Stimulated activated effector memory CD8-positive, alpha-beta T cell treated with anti-CD3 and anti-CD28 coated beads, Interleukin-12 subunit alpha, Interleukin-12 subunit beta, amount 100 ng/mL, for 72 hours (primary cell): ENCODE measurements around the gene TTLL7.

Source experiments
- ATAC-seq: fragments of 150-1000 bp; cut with Tn5 transposase; 2 replicates; pipeline ENCODE4 v1.10.0; 2021
- DNase-seq, 2 donors: peaks; one replicate each; pipeline ENCODE4 v3.0.0; 2021 to 2022; ENCODE audit warnings: low spot score in 2 of 2
- H3K27ac Mint-ChIP-seq: one replicate; pipeline ENCODE4 v1.8.0; 2022; ENCODE audit warnings: mild to moderate bottlenecking, mixed read lengths
- H3K36me3 Mint-ChIP-seq: one replicate; pipeline ENCODE4 v1.8.0; 2022; ENCODE audit warnings: mild to moderate bottlenecking, mixed read lengths
- H3K4me1 Mint-ChIP-seq: one replicate; pipeline ENCODE4 v1.8.0; 2022; ENCODE audit warnings: mixed read lengths
- H3K4me3 Mint-ChIP-seq: one replicate; pipeline ENCODE4 v1.8.0; 2022; ENCODE audit warnings: mild to moderate bottlenecking, mixed read lengths
- H3K9me3 Mint-ChIP-seq: one replicate; pipeline ENCODE4 v1.8.0; 2022; ENCODE audit warnings: mixed read lengths

The TTLL7 gene

GRCh38 chr1:83896299-83896698 lies 102.6 kb downstream of the TTLL7 start:
- H3K4me3 Mint-ChIP-seq: no peak overlapping the region
- no peaks in the 10 kb centered on the region for H3K4me1 Mint-ChIP-seq
- no peak overlapping the region for H3K27ac Mint-ChIP-seq
- DNase-seq (no peak), ATAC-seq (no peak)
- no peaks in the 10 kb centered on the region for H3K9me3 Mint-ChIP-seq
- H3K36me3 Mint-ChIP-seq: no peaks in the 10 kb centered on the region

GRCh38 chr1:83889707-83890106 lies 109.2 kb downstream of the TTLL7 start:
- no peak for DNase-seq
- Mint-ChIP-seq H3K36me3 (no peaks in the 10 kb centered on the region), H3K4me1 (no peaks in the 10 kb centered on the region), H3K9me3 (peaks cover 4% of the 10 kb centered on the region), H3K4me3 (no peak overlapping the region), H3K27ac (no peak overlapping the region)
- ATAC-seq: no peak

- no peak for DNase-seq
- no peaks in the 10 kb centered on the region for H3K36me3 Mint-ChIP-seq
- no peaks in the 10 kb centered on the region for H3K4me1 Mint-ChIP-seq
- no peak overlapping the region for H3K4me3 Mint-ChIP-seq
- H3K27ac Mint-ChIP-seq: no peak overlapping the region
- H3K9me3 Mint-ChIP-seq: peaks cover 4% of the 10 kb centered on the region
- ATAC-seq: no peak
Observed at GRCh38 chr1:83887483-83887882, 111.4 kb downstream of the TTLL7 start.

GRCh38 chr1:83883979-83884378 lies 115.0 kb downstream of the TTLL7 start:
- H3K27ac Mint-ChIP-seq: no peak overlapping the region
- no peak for DNase-seq
- no peaks in the 10 kb centered on the region for H3K36me3 Mint-ChIP-seq
- ATAC-seq: no peak
- H3K9me3 Mint-ChIP-seq: peaks cover 4% of the 10 kb centered on the region
- H3K4me3 Mint-ChIP-seq: no peak overlapping the region
- no peaks in the 10 kb centered on the region for H3K4me1 Mint-ChIP-seq

GRCh38 chr1:83882906-83883305 lies 116.0 kb downstream of the TTLL7 start:
- Mint-ChIP-seq H3K4me3 (no peak overlapping the region), H3K27ac (no peak overlapping the region), H3K9me3 (no peaks in the 10 kb centered on the region), H3K4me1 (no peaks in the 10 kb centered on the region), H3K36me3 (no peaks in the 10 kb centered on the region)
- ATAC-seq (no peak), DNase-seq (no peak)

- Mint-ChIP-seq H3K36me3 (no peaks in the 10 kb centered on the region), H3K27ac (no peak overlapping the region), H3K4me1 (no peaks in the 10 kb centered on the region), H3K4me3 (no peak overlapping the region), H3K9me3 (no peaks in the 10 kb centered on the region)
- ATAC-seq (no peak), DNase-seq (no peak)
Observed at GRCh38 chr1:83872515-83872914, 126.4 kb downstream of the TTLL7 start.

- ATAC-seq: no peak
- Mint-ChIP-seq H3K27ac (no peak overlapping the region), H3K4me1 (peaks cover 6% of the 10 kb centered on the region), H3K4me3 (no peak overlapping the region), H3K9me3 (no peaks in the 10 kb centered on the region), H3K36me3 (no peaks in the 10 kb centered on the region)
- no peak for DNase-seq
Observed at GRCh38 chr1:83864991-83865390, 133.9 kb downstream of the TTLL7 start.

GRCh38 chr1:83860490-83861221 lies 138.3 kb downstream of the TTLL7 start:
- Mint-ChIP-seq H3K27ac (peak overlapping the region; percentile 32), H3K4me1 (peaks cover 6% of the 10 kb centered on the region), H3K4me3 (peak overlapping the region; percentile 56), H3K9me3 (no peaks in the 10 kb centered on the region), H3K36me3 (no peaks in the 10 kb centered on the region)
- DNase-seq: peak; percentile 50 to 83
- ATAC-seq: peak; percentile 94

- ATAC-seq: no peak
- Mint-ChIP-seq H3K27ac (no peak overlapping the region), H3K4me1 (peaks cover 6% of the 10 kb centered on the region), H3K9me3 (no peaks in the 10 kb centered on the region), H3K36me3 (no peaks in the 10 kb centered on the region), H3K4me3 (no peak overlapping the region)
- no peak for DNase-seq
Observed at GRCh38 chr1:83857716-83858115, 141.2 kb downstream of the TTLL7 start.

GRCh38 chr1:83857103-83857502 lies 141.8 kb downstream of the TTLL7 start:
- Mint-ChIP-seq H3K36me3 (no peaks in the 10 kb centered on the region), H3K9me3 (no peaks in the 10 kb centered on the region), H3K27ac (no peak overlapping the region), H3K4me3 (no peak overlapping the region), H3K4me1 (peaks cover 6% of the 10 kb centered on the region)
- no peak for DNase-seq
- ATAC-seq: no peak

- DNase-seq (no peak), ATAC-seq (no peak)
- Mint-ChIP-seq H3K36me3 (no peaks in the 10 kb centered on the region), H3K9me3 (no peaks in the 10 kb centered on the region), H3K4me1 (peaks cover 6% of the 10 kb centered on the region), H3K4me3 (no peak overlapping the region), H3K27ac (no peak overlapping the region)
Observed at GRCh38 chr1:83856381-83856780, 142.6 kb downstream of the TTLL7 start.

GRCh38 chr1:83854456-83854855 lies 144.5 kb downstream of the TTLL7 start:
- no peak for DNase-seq
- Mint-ChIP-seq H3K27ac (no peak overlapping the region), H3K4me1 (no peaks in the 10 kb centered on the region)

GRCh38 chr1:83850834-83851233 lies 148.1 kb downstream of the TTLL7 start:
- ATAC-seq (no peak), DNase-seq (no peak)
- no peaks in the 10 kb centered on the region for H3K9me3 Mint-ChIP-seq
- no peaks in the 10 kb centered on the region for H3K36me3 Mint-ChIP-seq
- no peaks in the 10 kb centered on the region for H3K4me1 Mint-ChIP-seq
- H3K27ac Mint-ChIP-seq: no peak overlapping the region
- H3K4me3 Mint-ChIP-seq: no peak overlapping the region

More at GRCh38 chr1:83854456-83854855, 144.5 kb downstream of the TTLL7 start:
- ATAC-seq: no peak
- Mint-ChIP-seq H3K9me3 (no peaks in the 10 kb centered on the region), H3K36me3 (no peaks in the 10 kb centered on the region), H3K4me3 (no peak overlapping the region)

- no peaks in the 10 kb centered on the region for H3K9me3 Mint-ChIP-seq
- DNase-seq (no peak), ATAC-seq (peak; percentile 71)
- H3K4me3 Mint-ChIP-seq: no peak overlapping the region
- H3K4me1 Mint-ChIP-seq: no peaks in the 10 kb centered on the region
- no peak overlapping the region for H3K27ac Mint-ChIP-seq
- no peaks in the 10 kb centered on the region for H3K36me3 Mint-ChIP-seq
Observed at GRCh38 chr1:83849191-83850061, 149.5 kb downstream of the TTLL7 start.

- Mint-ChIP-seq H3K4me1 (no peaks in the 10 kb centered on the region), H3K4me3 (no peak overlapping the region), H3K27ac (no peak overlapping the region), H3K9me3 (no peaks in the 10 kb centered on the region), H3K36me3 (no peaks in the 10 kb centered on the region)
- DNase-seq: no peak
- ATAC-seq: no peak
Observed at GRCh38 chr1:83846138-83846537, 152.8 kb downstream of the TTLL7 start.
